Measurements from ENCODE around the gene IFNL1. TPM values are rescaled to one million over a fixed set of nuclear protein-coding genes. Genes with fewer than 3 reads are reported as not detected.

The IFNL1 gene
- not detected for polyA plus RNA-seq (2013, experiment 1 of 2)
- not detected for polyA plus RNA-seq (2013, experiment 2 of 2)

- H2AK5ac ChIP-seq (ENCODE audit: low read length, severe bottlenecking) = no peak within 1 kb of the TSS
- no peak within 1 kb of the TSS for H3K4me3 ChIP-seq (ENCODE audit: insufficient read depth in 1 of 2, low read depth in 1 of 2, low read length in 2 of 2)
Measured at GRCh38 chr19:39296055-39296645, at the start of gene IFNL1. IFNL1 (plus strand) TSS chr19:39296407; CDS start chr19:39296422, 15 bp downstream.

GRCh38 chr19:39246951-39247669, 49.1 kb upstream of the IFNL1 start:
- Histone ChIP-seq H3K4ac (ENCODE audit: low read depth in 1 of 2, low read length in 2 of 2) (no peak overlapping the region), H3K4me1 (ENCODE audit: control insufficient read depth, insufficient read depth, low read depth, low read length) (peaks cover 10% of the 10 kb centered on the region), H3K27me3 (ENCODE audit: control insufficient read depth in 1 of 2, insufficient read depth in 1 of 2, low read length in 2 of 2) (peaks cover 51 to 53% of the 10 kb centered on the region in 2 experiments), H3K4me3 (ENCODE audit: insufficient read depth in 1 of 2, low read depth in 1 of 2, low read length in 2 of 2) (no peak overlapping the region), H2BK120ac (ENCODE audit: low read depth, low read length) (no peak overlapping the region), H3K14ac (ENCODE audit: low read length in 2 of 2) (no peak overlapping the region), H3K27ac (ENCODE audit: low read length, poor library complexity, severe bottlenecking) (no peak overlapping the region), H3K4me2 (ENCODE audit: low read length, poor library complexity, severe bottlenecking) (no peak overlapping the region), H3K36me3 (ENCODE audit: control insufficient read depth in 1 of 2, insufficient read depth in 2 of 2, low read depth in 1 of 2, low read length in 2 of 2) (no peaks in the 10 kb centered on the region), H4K91ac (ENCODE audit: low read length) (no peak overlapping the region), H3K79me1 (replicated peaks; ENCODE audit: low read length, poor library complexity, severe bottlenecking) (no peaks in the 10 kb centered on the region), H2BK5ac (ENCODE audit: low read depth, low read length, poor library complexity, severe bottlenecking) (no peak overlapping the region), H3K23ac (ENCODE audit: low read length in 2 of 2) (no peak overlapping the region), H4K8ac (ENCODE audit: low read length) (no peak overlapping the region), H3K9ac (ENCODE audit: low read length) (no peak overlapping the region), H2BK15ac (ENCODE audit: low read depth, poor library complexity, severe bottlenecking) (no peak overlapping the region), H2AFZ (ENCODE audit: low read depth, low read length) (no peak overlapping the region), H3K18ac (ENCODE audit: low read depth in 1 of 2, low read length in 2 of 2) (no peak overlapping the region), H2AK5ac (ENCODE audit: low read length, severe bottlenecking) (no peak overlapping the region), H3K9me3 (ENCODE audit: control insufficient read depth, low read length) (no peaks in the 10 kb centered on the region), H2BK12ac (ENCODE audit: low read length in 2 of 2) (no peak overlapping the region)
- WGBS = 40% methylated on average over 42 of the region's 42 CpGs
- no peak for DNase-seq

More at GRCh38 chr19:39296055-39296645, at the start of gene IFNL1:
- no peak within 1 kb of the TSS for H2BK12ac ChIP-seq (ENCODE audit: low read length in 2 of 2)
- H3K18ac ChIP-seq (ENCODE audit: low read depth in 1 of 2, low read length in 2 of 2) = no peak within 1 kb of the TSS
- no peak within 1 kb of the TSS for H3K4me2 ChIP-seq (ENCODE audit: low read length, poor library complexity, severe bottlenecking)
- no peak within 1 kb of the TSS for H3K27ac ChIP-seq (ENCODE audit: low read length, poor library complexity, severe bottlenecking)
- H3K9me3 ChIP-seq (ENCODE audit: control insufficient read depth, low read length) = no peaks in the 10 kb centered on the region
- no peak within 1 kb of the TSS for H2AFZ ChIP-seq (ENCODE audit: low read depth, low read length)
- H3K14ac ChIP-seq (ENCODE audit: low read length in 2 of 2) = peak within 1 kb of the TSS in 1 of 2 experiments; percentile 27
- H3K36me3 ChIP-seq (ENCODE audit: control insufficient read depth in 1 of 2, insufficient read depth in 2 of 2, low read depth in 1 of 2, low read length in 2 of 2) = no peaks in the 10 kb centered on the region
- peaks cover 35 to 54% of the 10 kb centered on the region in 2 experiments for H3K27me3 ChIP-seq (ENCODE audit: control insufficient read depth in 1 of 2, insufficient read depth in 1 of 2, low read length in 2 of 2)
- no peaks in the 10 kb centered on the region for H3K79me1 ChIP-seq (replicated peaks; ENCODE audit: low read length, poor library complexity, severe bottlenecking)
- H2BK15ac ChIP-seq (ENCODE audit: low read depth, poor library complexity, severe bottlenecking) = no peak within 1 kb of the TSS
- no peak within 1 kb of the TSS for H2BK5ac ChIP-seq (ENCODE audit: low read depth, low read length, poor library complexity, severe bottlenecking)
- H3K4me1 ChIP-seq (ENCODE audit: control insufficient read depth, insufficient read depth, low read depth, low read length) = peaks cover 1% of the 10 kb centered on the region
- H3K9ac ChIP-seq (ENCODE audit: low read length) = no peak within 1 kb of the TSS
- no peak for DNase-seq
- H4K91ac ChIP-seq (ENCODE audit: low read length) = no peak within 1 kb of the TSS
- H3K23ac ChIP-seq (ENCODE audit: low read length in 2 of 2) = no peak within 1 kb of the TSS
- 81% methylated on average over 11 of the region's 11 CpGs for WGBS
- no peak within 1 kb of the TSS for H3K4ac ChIP-seq (ENCODE audit: low read depth in 1 of 2, low read length in 2 of 2)
- no peak within 1 kb of the TSS for H2BK120ac ChIP-seq (ENCODE audit: low read depth, low read length)
- no peak within 1 kb of the TSS for H4K8ac ChIP-seq (ENCODE audit: low read length)

GRCh38 chr19:39247701-39248664, 48.2 kb upstream of the IFNL1 start:
- DNase-seq = no peak
- no peaks in the 10 kb centered on the region for H3K36me3 ChIP-seq (ENCODE audit: control insufficient read depth in 1 of 2, insufficient read depth in 2 of 2, low read depth in 1 of 2, low read length in 2 of 2)
- no peak overlapping the region for H2BK120ac ChIP-seq (ENCODE audit: low read depth, low read length)
- no peak overlapping the region for H4K91ac ChIP-seq (ENCODE audit: low read length)
- no peak overlapping the region for H2BK5ac ChIP-seq (ENCODE audit: low read depth, low read length, poor library complexity, severe bottlenecking)
- H3K9ac ChIP-seq (ENCODE audit: low read length) = no peak overlapping the region
- H3K27me3 ChIP-seq (ENCODE audit: control insufficient read depth in 1 of 2, insufficient read depth in 1 of 2, low read length in 2 of 2) = peaks cover 58 to 61% of the 10 kb centered on the region in 2 experiments
- peaks cover 10% of the 10 kb centered on the region for H3K4me1 ChIP-seq (ENCODE audit: control insufficient read depth, insufficient read depth, low read depth, low read length)
- H3K27ac ChIP-seq (ENCODE audit: low read length, poor library complexity, severe bottlenecking) = no peak overlapping the region
- H3K23ac ChIP-seq (ENCODE audit: low read length in 2 of 2) = no peak overlapping the region
- no peak overlapping the region for H3K18ac ChIP-seq (ENCODE audit: low read depth in 1 of 2, low read length in 2 of 2)
- H3K14ac ChIP-seq (ENCODE audit: low read length in 2 of 2) = no peak overlapping the region
- no peak overlapping the region for H2BK12ac ChIP-seq (ENCODE audit: low read length in 2 of 2)
- no peak overlapping the region for H2BK15ac ChIP-seq (ENCODE audit: low read depth, poor library complexity, severe bottlenecking)
- 20% methylated on average over 89 of the region's 92 CpGs for WGBS
- H2AFZ ChIP-seq (ENCODE audit: low read depth, low read length) = no peak overlapping the region
- H3K4me3 ChIP-seq (ENCODE audit: insufficient read depth in 1 of 2, low read depth in 1 of 2, low read length in 2 of 2) = no peak overlapping the region
- no peaks in the 10 kb centered on the region for H3K79me1 ChIP-seq (replicated peaks; ENCODE audit: low read length, poor library complexity, severe bottlenecking)
- no peak overlapping the region for H4K8ac ChIP-seq (ENCODE audit: low read length)
- no peak overlapping the region for H3K4ac ChIP-seq (ENCODE audit: low read depth in 1 of 2, low read length in 2 of 2)
- H2AK5ac ChIP-seq (ENCODE audit: low read length, severe bottlenecking) = no peak overlapping the region
- H3K9me3 ChIP-seq (ENCODE audit: control insufficient read depth, low read length) = no peaks in the 10 kb centered on the region
- no peak overlapping the region for H3K4me2 ChIP-seq (ENCODE audit: low read length, poor library complexity, severe bottlenecking)
